OCI-LY1 (cell line): ENCODE results near the gene TTC39C.

ENCODE experiments used
- CTCF ChIP-seq: fragments of 200-600 bp; sonication (generic), shearing (Covaris generic); IDR thresholded peaks from 2 replicates; pipeline ENCODE4 v1.5.1; 2017; ENCODE audit warnings: mild to moderate bottlenecking, antibody characterized with exemption, low read length, moderate library complexity, mixed read lengths
- EZH2 ChIP-seq: fragments of 200-600 bp; sonication (generic), shearing (Covaris generic); IDR thresholded peaks from 2 replicates; pipeline ENCODE4 v1.8.0; 2017; ENCODE audit warnings: borderline replicate concordance, mixed run types, mild to moderate bottlenecking, antibody characterized with exemption, low read length, moderate library complexity, mixed read lengths

- no peak for TF ChIP-seq CTCF
- no peak for TF ChIP-seq EZH2
These were observed 11.3 kb upstream of the TTC39C start for GRCh38 chr18:24003288-24003687.
